HG03521 (cell line): ENCODE data around the gene PTPN14.
"Not testable (repeated sequence)": the region's sequence is repeated elsewhere in the genome, so short reads cannot be mapped to it uniquely, and the experiment has no call there.

Source experiments
- ATAC-seq: cut with Tn5 transposase; IDR thresholded peaks from one replicate; pipeline ENCODE4 v1.9.1; 2021; ENCODE audit warnings: mild to moderate bottlenecking, moderate library complexity; ENCODE audit not compliant: unreplicated experiment

The PTPN14 gene

GRCh38 chr1:214513394-214513793 is 38.0 kb downstream of the PTPN14 start:
- no peak for ATAC-seq

DNA sequence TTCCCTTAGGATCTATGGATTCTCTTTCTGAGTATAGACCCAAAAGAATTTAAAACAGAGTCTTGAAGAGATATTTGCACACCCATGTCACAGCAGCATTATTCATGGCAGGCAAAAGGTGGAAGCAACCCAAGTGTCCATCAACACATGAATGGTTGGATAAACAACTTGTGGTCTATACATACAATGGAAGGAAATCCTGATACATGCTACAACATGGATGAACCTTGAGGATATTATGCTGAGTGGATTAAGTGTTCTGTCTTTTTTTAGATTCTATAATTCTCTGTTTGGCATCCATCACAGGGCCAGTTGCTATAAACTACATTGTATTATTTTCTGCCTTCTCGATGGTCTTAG is 39.8 kb downstream of the PTPN14 start:
- no peak for ATAC-seq

DNA sequence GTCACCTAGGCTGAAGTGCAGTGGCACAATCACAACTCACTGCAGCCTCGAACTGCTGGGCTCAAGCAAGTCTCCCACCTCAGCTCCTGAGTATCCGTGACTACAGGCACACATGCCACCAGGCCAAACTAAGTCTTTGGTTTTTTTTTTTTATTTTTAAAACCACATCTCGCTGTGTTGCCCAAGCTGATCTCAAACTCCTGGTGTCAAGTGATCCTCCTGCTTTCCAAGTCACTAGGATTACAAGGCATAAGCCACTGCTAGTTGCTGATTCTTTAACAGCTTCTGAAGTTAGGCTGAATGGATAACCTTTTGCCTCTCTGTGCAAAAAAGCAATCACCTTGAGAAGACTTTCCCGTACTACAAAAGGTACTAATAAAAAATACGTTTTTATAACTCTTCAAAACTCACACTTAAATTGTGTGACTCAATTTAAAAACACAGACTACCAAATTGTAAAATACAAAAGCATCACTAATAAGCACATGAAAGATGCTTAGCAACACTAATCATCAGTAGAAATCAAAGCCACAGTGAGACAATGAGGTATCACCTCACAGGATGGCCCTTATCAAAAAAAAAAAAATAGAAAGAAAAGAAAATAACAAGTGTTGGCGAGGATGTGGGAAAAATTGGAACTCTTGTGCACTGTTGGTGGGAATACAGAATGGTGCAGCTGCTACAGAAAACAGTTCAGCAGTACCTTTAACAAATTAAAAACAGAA is 40.3 kb downstream of the PTPN14 start:
- no peak for ATAC-seq

GRCh38 chr1:214510477-214510876 is 40.9 kb downstream of the PTPN14 start:
- no peak for ATAC-seq

DNA sequence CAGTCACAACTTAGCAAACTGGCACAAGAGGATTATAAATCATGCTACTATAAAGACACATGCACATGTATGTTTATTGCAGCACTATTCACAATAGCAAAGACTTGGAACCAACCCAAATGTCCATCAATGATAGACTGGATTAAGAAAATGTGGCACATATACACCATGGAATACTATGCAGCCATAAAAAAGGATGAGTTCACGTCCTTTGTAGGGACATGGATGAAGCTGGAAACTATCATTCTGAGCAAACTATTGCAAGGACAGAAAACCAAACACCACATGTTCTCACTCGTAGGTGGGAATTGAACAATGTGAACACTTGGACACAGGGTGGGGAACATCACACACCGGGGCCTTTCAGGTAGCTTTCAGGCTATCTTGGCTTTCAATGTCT is 41.8 kb downstream of the PTPN14 start:
- ATAC-seq, result not testable (repeated sequence)

DNA sequence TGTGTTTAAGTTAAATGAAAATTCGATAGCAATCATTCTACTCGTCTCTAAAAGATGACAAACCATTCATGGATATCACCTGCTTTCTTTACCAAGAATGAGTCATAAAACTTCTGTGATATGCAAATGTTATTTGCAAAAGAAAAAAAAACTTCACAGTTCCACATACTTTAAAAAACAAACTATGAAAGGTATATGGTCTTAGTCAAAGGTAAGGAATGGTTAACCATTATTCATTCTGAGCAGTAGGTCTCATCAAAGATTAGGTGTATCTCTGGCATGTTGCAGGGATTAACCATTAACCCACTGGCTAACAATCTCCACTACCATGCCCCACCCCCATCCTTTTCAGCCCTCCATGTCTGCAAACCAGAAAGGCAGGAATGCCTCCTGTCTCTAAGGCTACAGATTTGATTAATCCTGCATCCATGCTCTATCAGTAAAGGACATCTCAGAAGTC is 44.4 kb downstream of the PTPN14 start:
- no peak for ATAC-seq

DNA sequence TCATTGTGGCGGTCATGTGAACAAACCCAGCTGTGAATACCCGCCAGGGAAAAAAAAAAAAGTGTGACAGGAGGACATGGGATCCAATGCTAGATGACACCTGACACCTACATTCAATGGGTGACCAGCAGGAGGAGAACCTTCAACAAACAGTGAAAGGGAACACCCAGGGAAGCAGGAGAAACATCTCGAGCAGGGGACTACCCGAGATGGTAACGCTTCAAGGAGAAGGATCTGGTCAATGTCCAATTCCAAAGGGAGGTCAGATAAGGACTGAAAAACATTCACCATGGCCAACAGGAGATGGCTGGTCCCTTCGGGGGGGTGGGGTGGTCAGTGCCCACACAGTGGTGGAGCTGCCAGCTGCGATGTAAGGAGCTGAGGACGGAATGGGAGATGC is 46.3 kb downstream of the PTPN14 start:
- no peak for ATAC-seq

GRCh38 chr1:214504330-214504729 is 47.1 kb downstream of the PTPN14 start:
- no peak for ATAC-seq

DNA sequence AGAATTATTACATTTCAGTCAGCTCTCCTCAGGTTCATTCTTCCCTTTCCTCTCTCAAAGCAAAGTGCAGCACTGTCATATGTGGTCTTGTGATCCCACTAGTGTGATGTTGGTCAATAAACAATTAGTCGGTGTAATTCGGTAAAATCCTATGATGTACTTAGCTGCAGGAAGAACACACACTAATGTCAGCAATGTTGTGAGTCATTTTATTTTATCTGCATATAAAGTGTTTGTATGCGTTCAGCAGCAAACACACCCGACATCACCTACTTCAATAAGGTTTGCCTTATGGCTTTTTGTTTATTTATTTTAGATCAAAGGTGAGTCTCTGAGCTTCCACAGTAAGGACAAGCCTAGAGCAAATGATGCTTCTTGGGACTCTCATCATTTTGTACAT is 47.8 kb downstream of the PTPN14 start:
- ATAC-seq, result no peak

DNA sequence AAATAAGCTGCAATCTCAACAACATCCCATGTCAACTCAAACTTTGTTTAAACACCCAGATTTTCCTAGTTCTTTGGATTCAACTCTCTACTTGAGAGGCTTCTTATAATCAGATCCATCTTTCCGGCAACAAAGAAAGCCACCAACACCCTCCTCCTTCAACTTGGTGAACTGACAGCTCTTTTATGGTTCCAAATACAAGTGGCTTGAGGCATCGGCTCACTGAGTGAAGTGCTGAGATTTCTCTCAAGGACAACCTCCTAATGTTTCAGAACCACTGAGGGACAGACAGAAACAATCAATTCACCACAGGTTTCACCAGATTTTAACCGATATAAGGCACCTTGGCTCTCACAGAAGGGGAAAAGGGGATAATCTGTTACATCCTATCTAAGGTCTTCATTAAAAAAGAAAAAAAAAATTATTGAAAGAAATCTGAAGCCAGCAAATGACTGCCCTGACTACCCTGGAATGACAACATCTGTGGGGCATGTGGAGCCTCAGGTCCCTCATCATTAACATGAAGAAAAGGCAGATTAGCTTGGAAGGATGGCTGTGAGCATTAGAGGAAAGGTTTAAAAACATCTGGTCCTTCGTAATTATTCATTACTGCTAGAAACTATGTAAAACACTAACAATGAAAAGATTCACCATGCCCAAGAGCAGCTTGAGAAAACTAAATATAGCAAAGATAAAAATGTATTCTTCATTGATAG is 50.9 kb downstream of the PTPN14 start:
- no peak for ATAC-seq

DNA sequence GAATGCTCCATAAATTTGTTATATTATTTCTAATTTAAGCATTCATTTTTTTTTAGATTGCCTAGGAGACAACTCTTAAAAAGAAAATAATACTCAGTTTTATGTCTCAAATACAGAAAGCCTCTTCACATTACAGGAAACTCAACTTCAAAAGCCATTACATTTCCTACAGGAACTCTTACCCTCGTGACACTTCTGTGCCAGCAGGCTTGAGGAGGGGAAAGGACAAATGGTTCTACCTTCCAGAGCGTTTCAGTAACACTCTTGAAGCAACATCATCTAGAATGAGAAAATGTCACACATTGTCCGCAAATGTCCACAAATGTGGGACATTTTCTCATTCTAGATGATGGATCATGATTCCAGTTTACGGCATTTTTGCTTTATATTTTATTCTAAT is 51.7 kb downstream of the PTPN14 start:
- no peak for ATAC-seq

- no peak for ATAC-seq
These were observed 53.4 kb downstream of the PTPN14 start for GRCh38 chr1:214498021-214498420.

DNA sequence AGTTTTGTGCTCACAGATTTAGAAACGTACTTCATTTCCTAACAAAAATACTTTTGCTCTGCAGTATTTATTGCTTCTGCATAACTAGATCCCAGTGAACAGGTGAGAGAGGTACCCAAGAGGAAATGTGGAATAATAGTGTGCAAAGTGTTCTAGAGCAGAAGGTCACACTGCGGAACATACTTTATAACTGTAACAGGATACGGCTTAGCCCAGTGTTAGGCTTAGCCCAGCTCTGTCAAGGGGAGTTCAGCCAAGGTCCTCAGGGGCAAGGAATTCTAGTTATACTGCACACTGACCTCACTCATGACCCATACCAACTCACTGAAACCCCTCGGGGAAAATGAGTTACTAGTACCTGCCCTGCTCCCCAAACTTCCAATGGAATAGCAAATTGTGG is 55.3 kb downstream of the PTPN14 start:
- no peak for ATAC-seq

GRCh38 chr1:214494706-214495105 is 56.7 kb downstream of the PTPN14 start:
- no peak for ATAC-seq

- ATAC-seq, result not testable (repeated sequence)
These were observed 57.2 kb downstream of the PTPN14 start for GRCh38 chr1:214494179-214494578.

DNA sequence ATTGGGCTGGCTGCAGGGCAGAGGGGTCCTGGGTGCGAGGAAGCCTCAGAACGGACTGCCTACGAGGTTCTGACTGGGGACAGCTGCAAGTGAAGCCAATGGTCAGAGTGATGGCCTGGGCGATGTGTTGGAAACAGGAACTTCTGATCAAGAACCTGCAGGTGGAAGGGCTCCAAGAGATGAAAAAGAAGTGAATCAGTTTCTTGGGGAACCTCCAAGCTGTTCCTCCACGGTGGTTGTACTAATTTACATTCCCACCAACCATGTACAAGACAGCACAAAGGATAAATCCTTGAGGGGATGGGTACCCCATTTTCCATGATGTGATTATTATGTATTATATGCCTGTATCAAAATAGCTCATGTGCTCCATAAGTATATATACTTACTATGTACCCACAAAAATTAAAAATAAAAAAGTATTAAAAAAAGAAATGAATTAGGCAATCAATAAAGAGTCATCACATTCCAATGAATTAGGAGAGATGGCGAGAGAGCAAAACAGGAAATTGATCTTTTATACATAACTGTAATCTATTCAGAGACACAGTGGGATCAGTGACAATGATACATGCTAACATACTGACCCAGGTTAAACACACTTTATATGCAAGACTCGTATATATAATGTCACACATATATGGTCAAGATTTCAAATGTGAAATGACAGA is 58.1 kb downstream of the PTPN14 start:
- ATAC-seq, result no peak

DNA sequence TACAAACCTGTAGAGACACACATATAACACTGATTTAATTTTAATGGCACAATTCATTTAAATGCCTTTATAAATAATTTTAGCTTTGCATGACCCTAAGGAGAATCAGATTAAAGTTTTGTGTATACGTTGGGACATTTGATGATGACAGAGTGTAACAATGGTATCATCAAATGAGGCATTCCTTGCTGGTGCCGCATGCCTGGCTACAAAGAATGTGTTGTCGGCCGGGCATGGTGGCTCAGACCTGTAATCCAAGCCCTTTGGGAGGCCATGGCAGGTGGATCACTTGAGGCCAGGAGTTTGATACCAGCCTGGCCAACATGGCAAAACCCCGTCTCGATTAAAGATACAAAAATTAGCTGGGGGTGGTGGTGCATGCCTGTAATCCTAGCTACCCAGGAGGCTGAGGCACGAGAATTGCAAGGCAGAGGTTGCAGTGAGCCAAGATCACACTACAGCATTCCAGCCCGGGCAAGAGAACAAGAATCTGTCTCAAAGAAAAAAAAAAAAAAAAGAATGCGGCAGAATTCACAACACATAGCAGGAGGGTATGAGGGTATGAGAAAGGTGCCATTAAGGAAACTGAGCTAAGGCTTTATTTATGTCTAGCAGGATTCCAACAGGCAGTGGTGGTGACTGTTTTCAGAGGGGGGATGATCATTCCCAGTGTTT is 58.9 kb downstream of the PTPN14 start:
- ATAC-seq, result no peak

DNA sequence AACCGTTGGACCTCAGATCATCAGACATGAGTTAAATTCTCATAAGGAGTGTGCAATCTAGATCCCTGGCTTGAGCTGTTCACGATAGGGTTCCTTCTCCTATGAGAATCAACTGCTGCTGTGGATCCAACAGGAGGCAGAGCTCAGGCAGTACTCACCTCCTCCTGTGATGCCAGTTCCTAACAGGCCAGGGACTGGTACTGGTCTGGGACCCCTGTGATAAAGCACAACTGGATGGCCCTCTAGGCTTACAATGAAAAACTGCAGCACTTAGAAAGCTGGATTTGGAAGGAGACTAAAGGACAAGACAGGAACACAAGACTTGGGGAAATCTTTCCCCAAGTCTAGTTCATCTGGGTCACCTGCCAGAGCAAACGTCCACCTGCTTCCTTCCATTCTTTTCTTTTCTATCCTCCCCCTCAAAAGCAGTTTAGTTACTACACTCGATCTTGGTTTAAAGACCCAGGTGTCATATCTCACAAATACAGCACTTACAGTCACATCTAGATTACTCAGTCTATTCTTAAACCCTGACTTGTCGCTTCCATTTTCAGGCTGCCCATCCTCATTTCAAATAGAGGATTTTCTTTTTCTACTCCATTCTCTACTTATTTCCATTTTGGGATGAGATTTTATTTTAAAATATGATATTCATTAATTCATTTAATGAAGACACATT is 59.8 kb downstream of the PTPN14 start:
- ATAC-seq, result no peak

DNA sequence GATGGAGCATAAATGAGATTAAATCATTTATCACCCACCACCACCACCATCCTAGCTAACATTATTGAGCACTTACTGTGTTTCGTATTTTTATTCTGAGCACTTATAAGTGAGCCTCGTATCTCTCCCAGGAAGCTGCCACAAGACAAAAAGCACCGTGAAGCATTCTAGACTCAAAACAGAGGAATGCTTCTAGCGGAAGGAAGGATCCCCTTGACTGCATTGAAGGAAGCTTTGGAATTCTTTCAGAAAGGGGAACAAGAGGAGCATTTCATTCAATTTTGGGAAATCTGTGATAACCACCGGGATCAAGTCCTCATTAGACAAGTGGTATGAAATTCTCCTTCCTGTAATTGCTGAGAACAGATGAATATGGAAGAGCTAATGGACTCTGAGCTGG is 66.3 kb downstream of the PTPN14 start:
- ATAC-seq, result no peak

DNA sequence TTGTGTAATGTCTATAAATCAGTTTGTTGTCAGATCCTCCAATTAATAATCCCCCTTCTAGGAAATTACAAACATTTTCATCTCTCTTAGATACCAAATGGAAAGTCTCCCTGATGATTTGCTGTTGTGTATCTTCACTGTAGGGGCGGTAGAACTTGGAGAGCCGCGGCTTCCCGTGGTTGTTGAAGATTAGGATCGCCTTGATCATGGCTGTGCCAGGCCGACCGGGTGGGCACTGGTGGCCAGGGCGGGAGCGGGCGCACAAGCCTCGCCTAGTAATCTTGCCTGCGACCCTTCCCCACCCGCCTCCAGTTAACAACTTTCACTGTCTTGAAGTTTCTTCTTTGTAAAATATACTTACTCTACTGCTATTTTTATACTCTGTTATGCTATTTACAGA is 68.2 kb downstream of the PTPN14 start:
- ATAC-seq, result not testable (repeated sequence)
